GM18526 (cell line): Measurements from ENCODE around the gene TMEM17.

Experiments used
- POLR2A ChIP-seq: IDR thresholded peaks from 3 replicates; pipeline ENCODE4 v1.6.1; 2011; ENCODE audit not compliant: insufficient read length; ENCODE audit errors: extremely low read depth

Gene TMEM17

GRCh38 chr2:62467475-62468321 is 38.3 kb downstream of the TMEM17 start:
- no peak for TF ChIP-seq POLR2A

GRCh38 chr2:62467100-62467474 is 38.9 kb downstream of the TMEM17 start:
- no peak for TF ChIP-seq POLR2A

- TF ChIP-seq POLR2A = no peak
Observed at GRCh38 chr2:62466503-62466854, 39.5 kb downstream of the TMEM17 start.

- TF ChIP-seq POLR2A = no peak
Observed at GRCh38 chr2:62465741-62466502, 40.1 kb downstream of the TMEM17 start.

GRCh38 chr2:62465039-62465740 is 40.8 kb downstream of the TMEM17 start:
- TF ChIP-seq POLR2A = no peak

- TF ChIP-seq POLR2A = no peak
Observed at GRCh38 chr2:62464221-62465007, 41.6 kb downstream of the TMEM17 start.

- TF ChIP-seq POLR2A = no peak
Observed at GRCh38 chr2:62462211-62462610, 43.8 kb downstream of the TMEM17 start.

GRCh38 chr2:62461707-62462106 is 44.3 kb downstream of the TMEM17 start:
- TF ChIP-seq POLR2A = no peak

GRCh38 chr2:62461017-62461553 is 44.9 kb downstream of the TMEM17 start:
- TF ChIP-seq POLR2A = no peak

GRCh38 chr2:62460175-62460574 is 45.8 kb downstream of the TMEM17 start:
- TF ChIP-seq POLR2A = no peak

- no peak for TF ChIP-seq POLR2A
Observed at GRCh38 chr2:62459672-62460071, 46.3 kb downstream of the TMEM17 start.

- TF ChIP-seq POLR2A = no peak
Observed at GRCh38 chr2:62459106-62459505, 46.9 kb downstream of the TMEM17 start.

- TF ChIP-seq POLR2A = no peak
Observed at GRCh38 chr2:62458671-62459081, 47.3 kb downstream of the TMEM17 start.

GRCh38 chr2:62458206-62458641 is 47.8 kb downstream of the TMEM17 start:
- no peak for TF ChIP-seq POLR2A

GRCh38 chr2:62457556-62457955 is 48.4 kb downstream of the TMEM17 start:
- no peak for TF ChIP-seq POLR2A
